Uterus (tissue), 2 donors: ENCODE measurements around the gene E2F2.

Experiments
- POLR2A ChIP-seq, 2 donors: fragments of 450-650 bp; IDR thresholded peaks; one replicate each; pipeline ENCODE4 v1.6.1; 2016; ENCODE audit warnings: antibody characterized with exemption in 2 of 2, mild to moderate bottlenecking in 1 of 2, moderate library complexity in 1 of 2
- TF ChIP-seq, protein P1 (sequence below), 4 experiments: fragments of 200-600 bp in 2 of 4; fragments of 450-650 bp in 2 of 4; sonication (generic) in 2 of 4; IDR thresholded peaks; one replicate each; pipeline ENCODE4 v1.5.1; 2016 to 2019; ENCODE audit warnings: antibody characterized with exemption in 4 of 4, mild to moderate bottlenecking in 2 of 4, moderate library complexity in 1 of 4

DNA sequence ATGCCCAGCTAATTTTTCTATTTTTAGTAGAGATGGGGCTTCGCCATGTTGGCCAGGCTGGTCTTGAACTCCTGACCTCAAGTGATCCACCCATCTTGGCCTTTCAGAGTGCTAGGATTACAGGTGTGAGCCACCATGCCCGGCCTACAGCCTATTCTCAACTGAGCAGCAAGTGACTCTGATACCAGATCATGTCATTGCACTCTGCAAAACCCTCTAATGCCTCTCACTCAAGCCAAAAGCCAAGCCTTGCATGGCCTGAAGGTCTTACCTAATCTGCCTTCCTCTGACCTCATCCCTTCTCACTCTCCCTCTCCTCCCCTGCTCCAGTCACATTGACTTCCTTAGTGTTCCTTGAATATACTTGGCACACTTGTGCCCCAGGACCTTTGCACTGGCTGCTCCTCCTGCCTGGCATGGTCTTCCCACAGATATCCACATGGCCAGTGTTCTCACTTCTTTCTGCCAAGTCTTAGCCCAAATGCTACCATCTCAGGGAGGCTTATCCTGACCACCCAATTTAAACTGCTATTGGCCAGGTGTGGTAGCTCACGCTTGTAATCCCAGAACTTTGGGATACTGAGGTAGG, 38.8 kb downstream of the E2F2 start:
- TF ChIP-seq, protein P1, sequence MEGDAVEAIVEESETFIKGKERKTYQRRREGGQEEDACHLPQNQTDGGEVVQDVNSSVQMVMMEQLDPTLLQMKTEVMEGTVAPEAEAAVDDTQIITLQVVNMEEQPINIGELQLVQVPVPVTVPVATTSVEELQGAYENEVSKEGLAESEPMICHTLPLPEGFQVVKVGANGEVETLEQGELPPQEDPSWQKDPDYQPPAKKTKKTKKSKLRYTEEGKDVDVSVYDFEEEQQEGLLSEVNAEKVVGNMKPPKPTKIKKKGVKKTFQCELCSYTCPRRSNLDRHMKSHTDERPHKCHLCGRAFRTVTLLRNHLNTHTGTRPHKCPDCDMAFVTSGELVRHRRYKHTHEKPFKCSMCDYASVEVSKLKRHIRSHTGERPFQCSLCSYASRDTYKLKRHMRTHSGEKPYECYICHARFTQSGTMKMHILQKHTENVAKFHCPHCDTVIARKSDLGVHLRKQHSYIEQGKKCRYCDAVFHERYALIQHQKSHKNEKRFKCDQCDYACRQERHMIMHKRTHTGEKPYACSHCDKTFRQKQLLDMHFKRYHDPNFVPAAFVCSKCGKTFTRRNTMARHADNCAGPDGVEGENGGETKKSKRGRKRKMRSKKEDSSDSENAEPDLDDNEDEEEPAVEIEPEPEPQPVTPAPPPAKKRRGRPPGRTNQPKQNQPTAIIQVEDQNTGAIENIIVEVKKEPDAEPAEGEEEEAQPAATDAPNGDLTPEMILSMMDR (IDR thresholded peaks at IDR 0.05) = no peak
- TF ChIP-seq POLR2A (IDR thresholded peaks at IDR 0.05) = no peak
